Epithelial cell of prostate (primary cell): ENCODE measurements around the gene RANGRF.
A peak's percentile ranks its signal among the peaks of the same experiment; 100 is the strongest.

Experiments
- DNase-seq: peaks from one replicate; pipeline ENCODE4 v3.0.0-alpha.2; 2011; ENCODE audit warnings: low read depth, low spot score
- H3K27ac ChIP-seq: fragments of 450-650 bp; 2 replicates; pipeline ENCODE4 v1.5.1; 2017; ENCODE audit warnings: mild to moderate bottlenecking

RANGRF gene

DNA sequence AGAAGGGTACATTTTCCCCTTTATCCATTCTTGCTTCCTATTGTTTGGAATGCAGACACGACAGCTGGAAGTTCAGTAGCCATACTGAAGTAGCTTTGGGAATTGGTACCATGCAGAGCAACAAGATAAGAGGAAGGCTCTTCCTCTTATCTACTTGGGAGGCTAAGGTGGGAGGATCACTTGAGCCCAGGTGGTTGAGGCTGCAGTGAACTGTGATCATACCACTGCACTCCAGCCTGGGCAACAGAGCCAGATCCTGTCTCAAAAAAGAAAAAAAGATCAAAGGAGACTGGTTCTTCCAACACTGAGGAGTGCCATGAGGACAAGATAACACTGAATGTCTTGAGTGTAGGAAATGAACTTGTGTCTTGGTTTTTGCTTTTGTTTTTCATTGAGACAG lies 16.0 kb upstream of the RANGRF start:
- no peak for DNase-seq
- H3K27ac ChIP-seq: no peak overlapping the region

DNA sequence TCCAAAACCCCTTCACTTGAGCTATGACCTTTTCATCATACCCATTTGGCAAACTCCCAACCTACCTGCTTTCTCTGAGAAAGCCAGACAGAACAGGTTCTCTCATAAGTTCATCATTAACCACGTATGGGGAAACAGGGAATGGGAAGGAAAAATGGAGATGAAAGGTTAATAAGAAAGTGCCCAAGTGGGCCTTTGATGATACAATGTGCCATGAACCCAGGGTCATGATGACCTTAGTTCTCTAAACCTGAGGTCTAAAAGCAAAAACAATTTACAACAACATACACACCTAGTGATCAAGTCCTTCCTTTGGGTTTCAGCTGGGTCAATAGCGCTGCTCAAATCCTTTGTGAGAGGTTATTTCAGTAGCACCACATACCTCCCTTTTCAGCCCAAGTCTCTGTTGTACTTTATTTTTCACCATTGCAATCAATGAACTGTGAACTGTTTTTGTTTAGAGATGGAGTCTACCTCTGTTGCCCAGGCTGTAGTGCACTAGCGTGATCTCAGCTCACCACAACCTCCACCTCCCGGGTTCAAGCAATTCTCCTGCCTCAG lies 14.5 kb upstream of the RANGRF start:
- H3K27ac ChIP-seq: no peak overlapping the region
- no peak for DNase-seq

DNA sequence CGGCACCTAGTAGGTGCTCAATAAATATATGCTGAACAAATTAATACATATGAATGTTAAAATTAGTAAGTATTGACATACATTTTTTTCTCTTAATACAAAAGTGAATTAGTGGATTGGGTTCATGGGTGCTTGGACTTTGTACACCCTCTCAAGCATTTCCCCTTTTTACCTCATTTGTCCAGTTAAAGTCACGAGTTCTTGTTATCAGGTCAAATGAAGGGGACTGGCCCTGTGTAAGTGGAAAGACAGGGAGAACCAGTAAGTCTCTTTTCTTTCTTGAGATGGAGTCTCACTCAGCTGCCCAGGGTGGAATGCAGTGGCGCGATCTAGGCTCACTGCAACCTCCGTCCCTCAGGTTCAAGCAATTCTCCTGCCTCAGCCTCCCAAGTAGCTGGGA lies 13.7 kb upstream of the RANGRF start:
- no peak overlapping the region for H3K27ac ChIP-seq
- no peak for DNase-seq

DNA sequence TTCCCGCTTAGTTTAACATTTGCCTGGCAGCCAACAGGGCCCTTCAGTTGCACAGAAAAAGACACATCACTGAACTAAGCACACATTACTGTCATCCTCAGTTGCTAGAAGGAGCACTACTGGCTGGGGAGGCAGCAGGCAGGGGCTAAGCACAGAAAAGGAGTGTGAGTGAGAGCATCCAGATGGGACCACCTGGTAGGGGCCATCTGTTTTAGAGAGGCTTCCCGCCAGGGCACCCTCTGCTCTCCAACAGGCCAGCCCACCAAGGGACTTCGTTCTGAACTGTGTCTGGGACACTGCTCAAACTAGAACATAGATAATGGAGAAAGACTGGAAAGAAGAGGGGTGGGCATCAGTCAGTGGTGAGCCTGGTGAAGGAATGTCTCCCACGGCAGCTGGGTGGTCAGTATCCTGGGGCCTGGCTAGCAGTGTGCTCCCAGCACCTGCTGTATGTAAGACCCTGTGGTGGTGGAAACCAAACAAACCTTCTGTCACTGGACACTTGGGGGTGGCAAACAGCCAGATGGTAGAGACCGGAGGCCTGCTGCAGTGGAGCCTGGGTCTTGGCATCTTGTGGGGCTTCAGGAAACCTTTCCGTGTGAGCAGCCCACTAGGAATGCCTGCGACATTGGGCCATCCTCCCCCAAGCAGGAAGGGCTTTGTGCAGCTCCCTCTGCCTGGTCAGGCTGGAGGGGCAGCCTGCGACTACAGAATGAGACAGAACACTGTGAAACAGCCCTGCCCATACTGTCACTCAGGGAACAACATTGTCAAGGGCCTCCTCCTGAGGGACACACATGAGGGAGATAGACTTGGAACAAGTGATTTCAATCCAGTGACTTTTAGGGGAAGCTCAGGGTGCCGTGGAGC lies 12.8 kb upstream of the RANGRF start:
- no peak for DNase-seq
- H3K27ac ChIP-seq: no peak overlapping the region

DNA sequence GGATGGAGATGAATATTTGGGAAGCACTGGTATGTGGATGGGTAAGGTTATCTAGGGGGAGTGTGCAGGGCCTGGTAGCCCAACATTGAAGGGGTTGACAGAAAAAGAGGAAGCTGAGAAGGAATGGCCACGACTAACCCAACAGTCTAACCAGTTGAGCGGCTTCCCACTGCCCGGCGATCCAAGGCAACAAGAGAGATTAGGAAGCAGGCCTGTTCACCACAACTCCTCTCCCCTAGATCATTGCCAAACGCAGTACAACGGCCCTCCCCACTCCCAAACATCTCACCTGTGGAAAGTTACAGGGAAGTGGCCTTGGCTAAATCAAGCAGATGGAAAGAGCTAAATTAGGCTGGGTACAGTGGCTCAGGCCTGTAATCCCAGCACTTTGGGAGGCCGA lies 11.2 kb upstream of the RANGRF start:
- H3K27ac ChIP-seq: no peak overlapping the region
- DNase-seq: no peak

DNA sequence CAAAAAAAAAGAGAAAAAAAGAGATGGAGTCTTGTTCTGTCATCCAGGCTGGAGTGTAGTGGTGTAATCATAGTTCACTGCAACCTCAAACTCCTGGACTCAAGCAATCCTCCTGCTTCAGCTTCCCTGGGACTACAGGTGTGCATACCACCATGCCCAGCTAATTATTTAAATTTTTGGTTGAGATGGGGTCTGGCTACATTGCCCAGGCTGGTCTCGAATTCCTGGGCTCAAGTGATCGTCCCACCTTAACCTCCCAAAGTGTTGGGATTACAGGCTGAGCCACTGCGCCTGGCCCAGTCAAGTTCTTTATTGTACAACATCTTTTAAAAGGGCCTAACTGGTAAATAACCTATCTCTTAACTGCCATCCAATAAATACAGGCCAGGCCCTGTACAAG lies 6.1 kb upstream of the RANGRF start:
- no peak for DNase-seq
- H3K27ac ChIP-seq: no peak overlapping the region

DNA sequence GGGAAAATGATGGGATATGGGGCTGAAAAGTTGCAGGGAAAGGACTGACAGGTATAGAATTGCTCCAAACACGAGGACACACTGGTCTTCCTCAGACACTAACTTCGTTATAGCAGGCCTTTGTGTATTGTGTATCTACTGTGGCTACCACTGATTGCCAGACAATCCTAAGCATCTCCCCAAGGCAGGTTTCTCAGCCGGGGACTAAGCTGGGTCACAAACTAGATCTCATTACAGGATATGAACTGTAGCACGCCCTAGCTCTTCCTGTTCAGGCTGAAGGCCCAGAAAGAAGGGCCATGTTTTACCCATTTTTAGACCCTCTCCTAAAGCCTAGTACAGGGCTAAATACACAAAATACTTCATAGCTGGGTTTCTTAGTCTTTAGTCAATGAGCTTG lies 5.1 kb upstream of the RANGRF start:
- no peak for DNase-seq
- H3K27ac ChIP-seq: no peak overlapping the region

DNA sequence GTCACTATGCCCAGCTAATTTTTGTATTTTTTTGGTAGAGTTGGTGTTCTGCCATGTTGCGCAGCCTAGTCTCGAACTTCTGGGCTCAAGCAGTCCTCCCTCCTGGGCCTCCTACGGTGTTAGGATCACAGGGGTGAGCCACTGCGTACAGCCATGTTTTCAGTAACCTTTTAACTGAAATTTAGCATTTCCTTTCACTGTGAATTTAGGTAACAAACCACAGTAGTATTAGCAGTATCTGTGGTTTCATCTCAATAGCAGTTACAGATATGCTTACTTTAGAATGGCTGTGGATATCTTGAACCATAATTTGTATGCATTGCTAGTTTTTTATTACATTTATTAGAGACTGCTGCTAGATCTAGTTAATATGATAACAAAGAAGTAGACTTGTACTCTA lies 4.3 kb upstream of the RANGRF start:
- H3K27ac ChIP-seq: no peak overlapping the region
- no peak for DNase-seq

DNA sequence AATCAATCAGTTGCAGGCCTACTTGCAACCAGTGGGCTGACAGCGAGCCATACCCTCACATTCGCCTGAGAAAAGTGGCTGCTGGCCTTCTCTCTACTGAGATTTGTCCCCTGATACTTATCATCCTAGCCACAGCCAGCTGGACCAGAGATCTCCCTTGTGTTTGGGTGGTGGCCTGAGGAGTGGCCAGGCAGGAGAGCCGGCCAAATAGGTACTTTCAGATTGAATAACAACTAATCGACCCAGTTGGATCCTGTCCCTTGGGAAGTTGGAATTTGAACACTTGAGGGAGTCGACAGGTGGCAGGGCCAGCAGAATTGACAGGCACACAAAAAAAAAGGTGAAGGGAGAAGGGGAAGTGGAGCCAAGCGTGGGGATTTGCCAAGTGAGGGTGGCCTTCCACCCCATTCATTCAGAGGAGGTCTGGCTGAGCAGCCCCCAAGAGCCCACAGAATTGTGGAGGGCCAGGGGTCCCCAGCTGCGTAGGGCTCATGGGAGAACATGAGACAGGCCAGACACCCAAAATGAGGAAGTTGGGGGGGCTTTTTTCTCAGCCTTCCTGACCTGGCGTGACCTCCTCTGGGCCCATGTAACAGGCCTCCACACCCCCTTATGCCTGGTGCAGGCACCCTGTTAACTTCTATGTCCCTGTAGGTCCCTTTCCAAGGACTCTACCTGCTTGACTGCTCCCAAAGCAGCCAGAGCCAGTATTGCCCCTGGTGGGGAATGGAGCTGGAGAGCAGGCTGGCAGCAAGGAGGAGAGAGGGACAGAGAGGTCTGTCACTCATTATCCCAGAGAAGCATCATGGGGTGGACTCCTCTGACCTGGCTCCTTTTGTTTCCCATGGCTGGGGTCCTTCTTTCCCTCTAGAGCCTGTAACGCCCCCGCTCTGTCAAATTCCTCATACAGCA lies 2.9 kb upstream of the RANGRF start:
- no peak overlapping the region for H3K27ac ChIP-seq
- no peak for DNase-seq

DNA sequence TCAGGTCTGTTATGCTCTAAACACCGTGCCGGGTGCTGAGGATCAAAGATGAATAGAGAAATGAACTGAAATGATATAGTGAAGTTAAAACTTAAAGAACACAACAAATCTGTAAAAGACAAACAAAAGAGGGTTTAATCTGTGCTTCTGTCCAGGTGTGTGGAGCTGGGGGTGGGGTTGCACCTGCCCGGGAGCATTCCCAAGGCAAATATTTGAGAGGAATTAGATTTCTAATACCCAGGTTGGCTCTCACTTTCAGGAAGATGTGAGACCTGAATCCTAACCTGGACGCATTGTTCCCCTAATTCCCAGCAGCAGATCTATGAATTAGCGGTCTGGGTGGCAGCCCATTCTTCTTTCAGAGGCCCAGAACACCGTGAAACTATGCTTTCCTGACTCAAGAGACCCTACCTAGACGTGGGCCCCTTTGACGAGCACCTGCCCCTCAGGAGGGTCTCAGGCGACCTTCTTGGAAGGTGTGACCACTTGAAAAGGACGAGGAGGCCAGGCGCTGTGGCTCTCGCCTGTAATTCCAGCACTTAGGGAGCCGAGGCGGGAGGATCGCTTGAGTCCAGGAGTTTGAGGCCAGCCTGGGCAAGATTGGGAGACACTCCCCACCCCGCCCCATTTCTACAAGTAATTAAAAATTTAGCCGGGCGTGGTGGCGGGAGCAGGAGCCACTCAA lies 677 bp upstream of the RANGRF start:
- DNase-seq: no peak
- H3K27ac ChIP-seq: peak overlapping the region; percentile 42

DNA sequence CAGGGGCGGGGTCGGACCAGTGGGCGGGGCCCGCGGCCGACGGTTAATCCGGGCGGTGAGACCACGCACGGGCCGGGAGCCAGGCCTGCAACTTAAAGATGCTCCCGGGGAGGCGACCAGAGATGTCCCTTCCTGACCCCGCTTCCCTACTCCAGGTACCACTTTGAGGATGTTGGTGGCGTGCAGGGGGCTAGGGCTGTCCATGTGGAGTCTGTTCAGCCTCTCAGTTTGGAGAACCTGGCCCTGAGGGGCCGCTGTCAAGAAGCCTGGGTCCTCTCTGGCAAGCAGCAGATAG lies 580 bp downstream of the RANGRF start:
- H3K27ac ChIP-seq: peak overlapping the region; percentile 42
- no peak for DNase-seq

DNA sequence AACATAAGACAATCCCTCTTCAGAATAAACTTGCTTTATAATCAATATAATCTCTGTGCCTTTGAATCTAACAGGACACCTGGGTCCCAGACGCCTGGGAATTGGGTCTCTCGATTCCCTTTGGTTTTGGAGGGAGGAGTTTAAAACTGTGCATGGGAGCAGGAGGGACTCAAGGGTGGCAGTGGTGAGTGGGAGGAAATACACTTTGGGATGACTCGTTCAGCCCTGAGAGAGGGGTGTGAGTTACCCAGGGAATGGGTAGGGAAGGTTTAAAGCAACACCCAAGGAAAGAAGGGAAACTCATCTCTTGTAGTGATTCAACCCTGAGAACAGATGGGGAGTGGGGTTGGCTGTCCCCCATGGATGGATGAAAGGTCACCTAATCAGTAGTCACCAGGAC lies 1.6 kb downstream of the RANGRF start:
- H3K27ac ChIP-seq: no peak overlapping the region
- no peak for DNase-seq

DNA sequence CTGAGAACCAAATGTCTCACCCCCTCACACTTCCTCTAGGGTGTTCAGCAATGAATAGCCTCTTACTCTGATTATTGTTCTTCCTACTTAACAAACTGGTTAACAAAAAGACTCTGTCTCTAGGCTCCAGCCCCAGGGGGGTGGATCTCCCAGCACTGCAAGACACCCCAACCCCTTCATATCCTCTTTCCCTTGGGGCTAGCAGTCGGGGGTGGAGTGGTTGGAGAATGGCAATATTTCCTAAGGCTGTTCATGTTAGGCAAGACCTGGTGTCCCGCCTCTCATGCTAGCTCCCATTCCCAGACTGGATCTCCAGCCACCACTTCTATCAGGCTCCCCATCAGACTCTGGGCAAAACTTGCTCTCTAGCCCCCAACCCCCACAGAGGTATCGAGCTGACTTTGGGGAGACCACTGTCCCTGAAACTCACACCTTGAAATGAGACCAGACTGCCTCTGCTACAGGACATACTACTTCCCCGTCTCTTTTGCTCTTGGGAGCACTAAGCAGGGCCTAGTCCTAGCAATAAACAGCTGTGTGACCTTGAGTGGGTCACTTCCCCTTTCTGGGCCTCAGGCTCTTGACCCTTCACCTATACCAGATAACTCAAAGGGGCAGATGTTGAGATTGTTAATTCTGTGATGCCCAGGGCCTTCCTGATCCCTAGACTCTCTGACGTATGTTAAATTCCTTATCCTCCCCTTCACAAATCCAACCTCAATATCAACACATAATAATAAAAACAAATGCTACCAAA lies 4.3 kb downstream of the RANGRF start:
- no peak overlapping the region for H3K27ac ChIP-seq
- no peak for DNase-seq

DNA sequence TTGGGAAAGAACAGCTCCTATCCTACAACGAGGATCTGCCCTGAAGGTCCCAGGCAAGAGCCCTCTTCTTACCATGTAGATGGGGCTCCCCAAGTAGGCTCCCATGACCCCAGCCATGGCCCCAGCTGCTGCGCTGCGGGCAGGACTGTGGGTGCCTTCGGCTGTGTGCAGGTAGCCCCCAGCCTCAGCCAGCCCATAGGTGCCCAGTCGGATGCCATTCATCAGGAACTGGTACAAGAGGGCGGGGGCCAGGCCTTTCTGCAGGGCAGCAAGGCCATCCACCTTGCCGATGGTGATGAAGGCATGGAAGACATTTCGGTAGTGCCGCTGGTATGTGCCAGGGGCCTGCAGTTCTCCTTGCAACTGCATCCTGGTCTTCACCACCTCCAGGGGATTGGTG lies 5.9 kb downstream of the RANGRF start:
- no peak for DNase-seq
- H3K27ac ChIP-seq: no peak overlapping the region

DNA sequence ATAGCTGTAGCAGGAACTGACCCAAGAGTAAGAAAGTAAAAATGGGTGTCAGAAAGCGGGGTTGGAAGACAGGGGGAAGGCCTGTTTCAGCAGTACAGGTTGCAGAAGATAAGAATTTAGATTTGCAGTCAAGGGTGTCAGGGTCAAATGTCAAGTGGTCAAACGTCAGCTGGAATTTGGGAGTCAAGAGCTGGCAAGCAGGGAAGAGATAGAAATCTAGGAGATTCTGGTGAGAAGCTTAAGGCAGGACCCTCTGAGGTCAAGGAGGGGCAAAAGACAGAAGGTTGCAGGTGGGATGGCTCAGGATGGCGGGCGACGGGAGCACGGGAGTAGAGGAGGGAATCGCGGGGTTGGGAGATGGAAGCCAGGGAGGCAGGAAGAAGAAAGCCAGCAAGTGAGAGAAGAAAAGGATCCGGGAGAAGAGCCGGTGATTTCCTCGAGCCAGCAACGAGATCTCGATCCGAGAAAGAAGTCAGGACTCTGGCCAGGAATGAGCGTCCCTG lies 6.4 kb downstream of the RANGRF start:
- H3K27ac ChIP-seq: peak overlapping the region; percentile 82
- no peak for DNase-seq

DNA sequence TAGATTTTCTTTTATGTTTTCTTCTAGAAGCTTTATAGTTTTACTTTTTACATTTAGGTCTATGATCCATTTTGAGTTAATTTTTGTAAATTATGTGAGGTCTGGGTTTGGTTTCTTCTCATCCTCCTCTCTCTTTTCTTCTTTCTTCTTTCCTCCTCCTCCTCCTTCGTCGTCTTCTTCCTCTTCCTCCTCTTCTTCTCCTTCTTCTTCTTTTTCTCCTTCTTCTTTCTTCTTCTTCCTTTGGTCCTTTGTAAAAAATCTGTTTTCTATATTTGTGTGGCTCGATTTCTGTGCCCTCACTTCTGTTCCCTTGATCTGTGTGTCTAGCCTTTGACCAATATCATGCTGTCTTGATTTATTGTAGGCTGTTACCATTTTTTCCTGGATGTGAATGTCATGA lies 11.8 kb downstream of the RANGRF start:
- no peak overlapping the region for H3K27ac ChIP-seq
- no peak for DNase-seq

DNA sequence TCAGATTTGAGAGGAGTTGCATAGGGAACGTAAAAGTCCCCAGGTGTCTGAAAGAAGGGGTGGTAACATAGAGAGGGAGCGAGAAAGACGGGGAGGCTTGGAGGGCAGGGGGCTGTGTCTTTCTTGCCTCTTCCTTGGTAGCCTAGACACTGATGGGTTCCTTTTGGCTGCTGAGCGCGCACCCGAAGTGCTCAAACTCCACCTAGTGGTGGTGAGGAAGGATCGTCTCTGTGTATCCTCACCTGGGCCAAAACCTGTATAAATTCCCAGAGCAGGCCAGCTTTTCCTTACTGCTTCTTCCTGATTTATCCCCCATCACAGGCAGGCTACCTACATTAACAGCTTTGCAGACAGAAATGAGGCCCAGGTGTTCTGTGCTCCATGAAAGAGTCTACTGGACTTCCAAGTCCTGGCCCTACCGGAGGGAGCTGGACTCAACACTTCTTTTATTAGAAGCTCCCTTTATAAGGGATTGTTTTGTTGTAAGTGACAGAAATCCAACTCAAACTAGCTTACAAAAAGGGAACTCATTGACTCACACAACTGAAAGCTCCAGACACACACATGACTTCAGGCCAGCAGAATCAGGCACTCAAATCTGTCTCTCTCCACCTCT lies 12.3 kb downstream of the RANGRF start:
- peak; percentile 20 for DNase-seq
- no peak overlapping the region for H3K27ac ChIP-seq

DNA sequence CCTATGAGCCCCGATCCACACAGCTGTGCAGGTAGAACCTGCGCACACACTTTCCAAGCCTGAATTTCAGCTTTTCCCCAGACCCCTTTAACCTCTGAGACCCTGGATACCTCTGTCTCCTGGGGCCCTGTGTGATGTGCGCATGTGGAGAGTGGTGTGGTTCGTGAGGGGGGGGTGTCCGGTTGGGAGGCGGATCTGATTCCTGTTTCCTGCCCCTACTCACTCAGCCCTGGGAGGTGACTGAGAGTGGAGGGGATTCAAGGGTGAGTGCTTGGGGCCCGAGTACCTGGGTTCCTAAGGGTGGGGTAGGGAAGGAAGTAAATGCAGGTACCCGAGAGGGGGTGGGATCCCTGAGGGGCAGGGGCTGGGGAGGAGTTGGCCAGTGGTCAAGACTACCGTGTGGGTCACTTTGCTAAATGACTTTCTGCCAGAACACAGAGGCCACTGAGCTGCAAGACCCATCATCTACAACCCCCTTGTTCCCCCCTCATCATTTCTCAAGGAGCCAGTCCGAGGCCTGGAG lies 22.2 kb downstream of the RANGRF start:
- no peak for DNase-seq

DNA sequence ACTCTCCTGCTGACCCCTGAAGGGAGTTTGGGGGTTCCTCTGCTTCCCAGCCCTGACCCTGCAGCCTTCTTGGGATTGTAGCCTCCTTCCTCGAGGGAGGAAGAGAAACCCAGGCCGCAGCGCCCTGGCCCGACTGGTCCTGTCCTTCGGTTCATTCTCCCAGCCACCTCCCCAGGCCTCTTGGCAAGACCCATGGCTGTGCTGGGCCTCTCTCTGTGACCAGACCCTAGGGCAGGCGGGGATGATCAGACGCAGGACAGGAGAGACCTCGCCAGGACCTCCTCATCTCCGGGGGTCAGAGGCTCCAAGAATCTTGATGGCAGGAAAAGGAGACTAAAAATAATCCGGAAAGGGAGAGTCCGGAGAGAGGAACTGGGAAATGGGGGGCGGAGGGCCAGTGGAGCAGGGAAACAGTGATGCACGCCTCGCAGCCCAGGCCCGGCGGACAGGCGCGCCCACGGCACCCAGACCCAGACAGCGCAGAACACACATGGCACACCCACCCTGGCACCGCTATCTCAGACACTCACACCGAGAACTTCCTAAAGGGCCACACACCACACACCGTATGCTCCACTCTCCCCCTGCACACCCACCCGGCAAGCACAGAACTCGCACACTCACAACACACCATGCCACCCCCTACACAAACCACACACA lies 22.8 kb downstream of the RANGRF start:
- DNase-seq: no peak
- no peak overlapping the region for H3K27ac ChIP-seq

More for the DNA sequence above, 22.2 kb downstream of the RANGRF start:
- no peak overlapping the region for H3K27ac ChIP-seq
